Fibroblast of skin of right quadriceps (primary cell): ENCODE data around the gene C11orf21.

Experiments used
- DNase-seq: peaks from one replicate; pipeline ENCODE4 v3.0.0-alpha.2; 2013

C11orf21 gene

GRCh38 chr11:2270322-2271076 is 31.2 kb downstream of the C11orf21 start, which contains the start of gene ASCL2:
ASCL2 (minus strand) TSS chr11:2270588; CDS start chr11:2270332, 256 bp downstream.
- DNase-seq, result no peak

- DNase-seq, result peak; percentile 46
These were observed 32.0 kb downstream of the C11orf21 start for GRCh38 chr11:2269601-2270321.

GRCh38 chr11:2268729-2269600 is 32.8 kb downstream of the C11orf21 start:
- DNase-seq, result no peak

GRCh38 chr11:2267851-2268728 is 33.6 kb downstream of the C11orf21 start:
- DNase-seq, result no peak

GRCh38 chr11:2267306-2267850 is 34.3 kb downstream of the C11orf21 start:
- no peak for DNase-seq

GRCh38 chr11:2266586-2267305 is 35.0 kb downstream of the C11orf21 start:
- no peak for DNase-seq

GRCh38 chr11:2265854-2266585 is 35.7 kb downstream of the C11orf21 start:
- no peak for DNase-seq

GRCh38 chr11:2265396-2265795 is 36.3 kb downstream of the C11orf21 start:
- no peak for DNase-seq

- DNase-seq, result no peak
These were observed 37.2 kb downstream of the C11orf21 start for GRCh38 chr11:2264366-2265053.

GRCh38 chr11:2263724-2264360 is 37.9 kb downstream of the C11orf21 start:
- DNase-seq, result no peak

- DNase-seq, result no peak
These were observed 38.6 kb downstream of the C11orf21 start for GRCh38 chr11:2263071-2263565.

- no peak for DNase-seq
These were observed 39.2 kb downstream of the C11orf21 start for GRCh38 chr11:2262301-2263070.

GRCh38 chr11:2261436-2262230 is 40.1 kb downstream of the C11orf21 start:
- DNase-seq, result no peak

GRCh38 chr11:2260491-2261364 is 41.0 kb downstream of the C11orf21 start:
- no peak for DNase-seq

GRCh38 chr11:2259897-2260451 is 41.7 kb downstream of the C11orf21 start:
- no peak for DNase-seq

- DNase-seq, result no peak
These were observed 42.3 kb downstream of the C11orf21 start for GRCh38 chr11:2259466-2259830.
